ENCODE data around the gene DDN.

DDN gene

GRCh38 chr12:48999371-49000131 is at the start of gene DDN:
TSS of gene DDN (minus strand) at chr12:48999375. CDS start at chr12:48999287, 88 bp downstream.
- peak; percentile 50 for DNase-seq

- no peak for DNase-seq
Measured at GRCh38 chr12:49048953-49049352, 49.8 kb upstream of the DDN start.

- no peak for DNase-seq
Measured at GRCh38 chr12:49046129-49046895, 47.1 kb upstream of the DDN start.

GRCh38 chr12:49044660-49045059 is 45.5 kb upstream of the DDN start:
- no peak for DNase-seq

GRCh38 chr12:49043856-49044258 is 44.7 kb upstream of the DDN start:
- DNase-seq: peak; percentile 78

- no peak for DNase-seq
Measured at GRCh38 chr12:49043241-49043640, 44.1 kb upstream of the DDN start.

GRCh38 chr12:49041881-49042484 is 42.8 kb upstream of the DDN start:
- DNase-seq: no peak

GRCh38 chr12:49041036-49041880 is 42.1 kb upstream of the DDN start:
- no peak for DNase-seq

- DNase-seq: no peak
Measured at GRCh38 chr12:49040364-49040855, 41.2 kb upstream of the DDN start.

- no peak for DNase-seq
Measured at GRCh38 chr12:49039421-49040363, 40.5 kb upstream of the DDN start.

GRCh38 chr12:49038291-49038955 is 39.2 kb upstream of the DDN start:
- no peak for DNase-seq

GRCh38 chr12:49037947-49038237 is 38.7 kb upstream of the DDN start:
- DNase-seq: no peak

GRCh38 chr12:49037111-49037946 is 38.2 kb upstream of the DDN start:
- DNase-seq: no peak

- DNase-seq: no peak
Measured at GRCh38 chr12:49036029-49036428, 36.9 kb upstream of the DDN start.

- no peak for DNase-seq
Measured at GRCh38 chr12:49034286-49034622, 35.1 kb upstream of the DDN start.

- no peak for DNase-seq
Measured at GRCh38 chr12:49033611-49034285, 34.6 kb upstream of the DDN start.

GRCh38 chr12:49032679-49033447 is 33.7 kb upstream of the DDN start:
- no peak for DNase-seq

GRCh38 chr12:49032276-49032675 is 33.1 kb upstream of the DDN start:
- DNase-seq: no peak

GRCh38 chr12:49031573-49032161 is 32.5 kb upstream of the DDN start:
- no peak for DNase-seq
